Natural killer cell (primary cell): Measurements from ENCODE around the gene GNAT3. TPM values are rescaled to one million over a fixed set of nuclear protein-coding genes. Genes with fewer than 3 reads are reported as not detected.

Experiments used
- ATAC-seq, 3 donors: fragments of 150-1000 bp in 2 of 3; fragments of 200-7000 bp in 1 of 3; cut with Tn5 transposase; 1 replicate in 1 of 3; 2 replicates in 2 of 3; pipeline ENCODE4 v1.10.0; 2021; ENCODE audit warnings: mild to moderate bottlenecking in 2 of 3, moderate library complexity in 2 of 3
- DNase-seq, 2 donors: peaks; one replicate each; pipeline versions ENCODE4 v3.0.0 to v3.0.0-alpha.2; 2013 to 2021; ENCODE audit warnings: mixed read lengths in 1 of 2
- H3K27ac ChIP-seq: one replicate; pipeline ENCODE4 v1.5.1; 2013; ENCODE audit warnings: mild to moderate bottlenecking, low read length
- H3K27me3 ChIP-seq: one replicate; pipeline ENCODE4 v1.6.1; 2013; ENCODE audit warnings: low read length; ENCODE audit not compliant: control insufficient read depth, insufficient read depth
- H3K36me3 ChIP-seq: one replicate; pipeline ENCODE4 v1.6.1; 2013; ENCODE audit warnings: low read length; ENCODE audit not compliant: control insufficient read depth, insufficient read depth
- H3K4me1 ChIP-seq: one replicate; pipeline ENCODE4 v1.6.1; 2013; ENCODE audit warnings: low read length; ENCODE audit not compliant: control insufficient read depth, insufficient read depth
- H3K4me3 ChIP-seq: one replicate; pipeline ENCODE4 v1.5.1; 2013; ENCODE audit warnings: low read length
- H3K9me3 ChIP-seq: one replicate; pipeline ENCODE4 v1.6.1; 2013; ENCODE audit warnings: low read length; ENCODE audit not compliant: control insufficient read depth, insufficient read depth
- H3K27ac Mint-ChIP-seq, 2 donors: one replicate each; pipeline ENCODE4 v1.8.0; 2022; ENCODE audit warnings: mild to moderate bottlenecking in 2 of 2, mixed read lengths in 2 of 2, moderate library complexity in 1 of 2
- H3K27me3 Mint-ChIP-seq, 2 donors: one replicate each; pipeline ENCODE4 v1.8.0; 2022; ENCODE audit warnings: low read depth in 2 of 2, mixed read lengths in 2 of 2
- H3K36me3 Mint-ChIP-seq: one replicate; pipeline ENCODE4 v1.8.0; 2022; ENCODE audit warnings: mixed read lengths
- H3K4me1 Mint-ChIP-seq, 2 donors: one replicate each; pipeline ENCODE4 v1.8.0; 2022; ENCODE audit warnings: mixed read lengths in 2 of 2
- H3K4me3 Mint-ChIP-seq: one replicate; pipeline ENCODE4 v1.8.0; 2022; ENCODE audit warnings: mild to moderate bottlenecking, moderate library complexity, mixed read lengths
- H3K9me3 Mint-ChIP-seq, 2 donors: one replicate each; pipeline ENCODE4 v1.8.0; 2022; ENCODE audit warnings: mixed read lengths in 2 of 2
- CTCF ChIP-seq: fragments of 200-600 bp; IDR thresholded peaks from one replicate; pipeline ENCODE4 v1.8.0; 2022; ENCODE audit warnings: antibody characterized with exemption
- WGBS: methylation state at CpG from one replicate; pipeline ENCODE4 v1.1.7; 2013; ENCODE audit warnings: missing lambda C conversion rate; ENCODE audit not compliant: insufficient coverage; 5-methylcytosine and 5-hydroxymethylcytosine counted together
- intact Hi-C: fragments of 100-400 bp; cut with micrococcal nuclease; formaldehyde crosslinking; loops from one replicate; pipeline ENCODE4 v1.14.2; 2022
- total RNA-seq, 4 donors: library from RNA; stranded (reverse); fragments of 120-200 nt in 1 of 4; gene quantifications; one replicate each; pipeline versions ENCODE4 v1.2.3 to v1.2.4, GENCODE V29; 2013 to 2022

GNAT3 gene
- total RNA-seq, 3 donors from 2014 or later (not counting 1 experiment from before 2014, with no cell fraction given): not detected

DNA sequence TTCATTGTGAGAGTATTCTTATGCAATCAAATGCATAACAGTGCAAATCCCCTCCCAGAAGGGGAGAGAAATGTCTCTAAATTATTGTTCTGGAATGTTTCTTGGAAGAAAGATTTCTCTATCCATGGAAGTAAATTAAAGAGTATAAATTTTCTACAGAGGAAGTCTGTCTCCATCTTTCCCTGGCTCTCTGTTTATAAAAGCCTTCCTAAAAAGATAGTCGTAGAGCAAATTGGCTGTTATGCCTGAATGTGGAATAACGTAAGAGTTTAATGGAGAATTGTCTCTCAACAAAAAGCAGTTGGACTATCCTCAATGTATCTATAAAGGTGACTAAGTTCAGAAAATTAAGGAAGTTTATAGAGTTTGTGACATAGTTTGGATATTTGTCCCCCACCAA lies 76.3 kb downstream of the GNAT3 start:
- no peaks in the 10 kb centered on the region for H3K27me3 Mint-ChIP-seq
- Histone ChIP-seq H3K4me3 (no peak overlapping the region), H3K9me3 (no peaks in the 10 kb centered on the region), H3K27me3 (no peaks in the 10 kb centered on the region), H3K27ac (no peak overlapping the region), H3K36me3 (no peaks in the 10 kb centered on the region), H3K4me1 (no peaks in the 10 kb centered on the region)
- no peaks in the 10 kb centered on the region for H3K4me1 Mint-ChIP-seq
- no peak for ATAC-seq
- no peaks in the 10 kb centered on the region for H3K36me3 Mint-ChIP-seq
- H3K4me3 Mint-ChIP-seq: no peak overlapping the region
- no peak for DNase-seq
- WGBS: no CpG with 5 or more reads among the region's 2 CpGs
- no peak for TF ChIP-seq CTCF
- intact Hi-C loops: no loop called here
- H3K9me3 Mint-ChIP-seq: peaks cover 10 to 16% of the 10 kb centered on the region in 2 donors
- H3K27ac Mint-ChIP-seq: no peak overlapping the region

DNA sequence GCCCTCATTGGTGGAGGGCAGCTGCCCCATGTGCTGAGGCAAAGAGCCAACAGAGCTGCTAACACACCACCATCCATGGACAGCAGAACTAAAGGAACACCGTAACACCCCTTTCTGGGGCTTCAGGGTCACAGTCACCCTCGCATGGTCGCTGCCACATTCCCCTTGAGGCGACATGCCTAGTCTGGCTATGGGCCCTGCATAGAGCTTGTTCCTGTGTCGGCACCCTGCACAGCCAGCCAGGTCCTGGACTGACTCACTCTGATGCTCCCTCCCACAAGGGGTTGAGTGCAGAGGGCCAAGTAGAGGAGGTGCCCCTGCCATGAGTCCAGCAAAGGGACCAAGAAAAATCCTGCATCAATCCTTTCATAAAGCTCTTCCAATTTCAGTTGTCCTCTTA lies 77.8 kb downstream of the GNAT3 start:
- DNase-seq (no peak), ATAC-seq (no peak)
- H3K36me3 ChIP-seq: no peaks in the 10 kb centered on the region
- Mint-ChIP-seq H3K36me3 (no peaks in the 10 kb centered on the region), H3K27ac (no peak overlapping the region), H3K4me1 (no peaks in the 10 kb centered on the region), H3K9me3 (peaks cover 11 to 17% of the 10 kb centered on the region in 2 donors), H3K4me3 (no peak overlapping the region), H3K27me3 (no peaks in the 10 kb centered on the region)
- intact Hi-C loops: no loop called here
- TF ChIP-seq CTCF: no peak
- H3K27ac ChIP-seq: no peak overlapping the region
- H3K4me3 ChIP-seq: no peak overlapping the region
- WGBS: 76% methylated on average over 5 of the region's 5 CpGs
- no peaks in the 10 kb centered on the region for H3K4me1 ChIP-seq
- H3K9me3 ChIP-seq: no peaks in the 10 kb centered on the region
- no peaks in the 10 kb centered on the region for H3K27me3 ChIP-seq

GRCh38 chr7:80432166-80432565 lies 79.7 kb downstream of the GNAT3 start:
- no peaks in the 10 kb centered on the region for H3K36me3 ChIP-seq
- no peak for TF ChIP-seq CTCF
- H3K9me3 ChIP-seq: no peaks in the 10 kb centered on the region
- H3K4me3 ChIP-seq: no peak overlapping the region
- Mint-ChIP-seq H3K27ac (no peak overlapping the region), H3K27me3 (no peaks in the 10 kb centered on the region), H3K4me1 (no peaks in the 10 kb centered on the region), H3K9me3 (peaks cover 11 to 17% of the 10 kb centered on the region in 2 donors), H3K36me3 (no peaks in the 10 kb centered on the region), H3K4me3 (no peak overlapping the region)
- H3K27me3 ChIP-seq: no peaks in the 10 kb centered on the region
- H3K27ac ChIP-seq: no peak overlapping the region
- no peaks in the 10 kb centered on the region for H3K4me1 ChIP-seq
- ATAC-seq: no peak
- intact Hi-C loops: no loop called here
- DNase-seq: no peak
- WGBS: 86% methylated on average over 1 of the region's 1 CpG

GRCh38 chr7:80429181-80429580 lies 82.7 kb downstream of the GNAT3 start:
- no peak for TF ChIP-seq CTCF
- no peaks in the 10 kb centered on the region for H3K4me1 ChIP-seq
- H3K4me3 ChIP-seq: no peak overlapping the region
- no peaks in the 10 kb centered on the region for H3K4me1 Mint-ChIP-seq
- no peak for ATAC-seq
- H3K4me3 Mint-ChIP-seq: no peak overlapping the region
- no peak for DNase-seq
- no peaks in the 10 kb centered on the region for H3K27me3 Mint-ChIP-seq
- no peaks in the 10 kb centered on the region for H3K9me3 ChIP-seq
- peaks cover 12 to 14% of the 10 kb centered on the region in 2 donors for H3K9me3 Mint-ChIP-seq
- WGBS: 100% methylated on average over 1 of the region's 1 CpG
- no peaks in the 10 kb centered on the region for H3K27me3 ChIP-seq
- no peak overlapping the region for H3K27ac Mint-ChIP-seq
- intact Hi-C loops: no loop called here
- no peak overlapping the region for H3K27ac ChIP-seq
- no peaks in the 10 kb centered on the region for H3K36me3 ChIP-seq
- H3K36me3 Mint-ChIP-seq: no peaks in the 10 kb centered on the region
